ENCODE measurements around the gene SDF2. TPM values are rescaled to one million over a fixed set of nuclear protein-coding genes. Genes with fewer than 3 reads are reported as not detected.
"Not testable (repeated sequence)": the region's sequence is repeated elsewhere in the genome, so short reads cannot be mapped to it uniquely, and the experiment has no call there.

Gene SDF2
- total RNA-seq, 5 donors from 2014 or later (not counting 1 experiment from before 2014, with no cell fraction given), result 25.3 to 45.8 (median 43.9) TPM

DNA sequence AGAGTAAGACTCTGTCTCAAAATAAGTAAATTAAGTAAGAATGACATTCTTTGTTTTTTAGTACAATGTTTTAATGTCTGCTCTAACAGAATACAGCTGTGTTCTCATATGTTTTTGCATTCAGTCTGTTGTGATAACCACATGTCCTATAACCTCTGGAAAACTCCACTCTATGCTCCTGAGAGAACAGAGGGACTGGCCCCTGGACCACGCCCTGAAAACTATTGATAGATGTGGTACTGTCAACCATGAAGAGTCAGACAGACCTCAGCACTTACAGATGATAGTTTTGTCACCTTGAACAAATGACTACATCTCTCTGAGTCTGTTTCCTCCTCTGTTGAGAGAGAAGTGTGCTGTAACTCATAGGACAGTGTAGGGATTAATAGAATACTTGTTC lies 8.2 kb upstream of the SDF2 start:
- ATAC-seq (replicated peaks in 1 of 4) (no peak), DNase-seq (no peak)
- Mint-ChIP-seq H3K36me3 (peaks cover 60% of the 10 kb centered on the region), H3K27ac (no peak overlapping the region), H3K9me3 (no peaks in the 10 kb centered on the region), H3K4me1 (peaks cover 24 to 39% (median 26%) of the 10 kb centered on the region in 3 donors), H3K4me3 (no peak overlapping the region), H3K27me3 (no peaks in the 10 kb centered on the region)
- no peak overlapping the region for H3K4me3 ChIP-seq (ENCODE audit: control insufficient read depth in 1 of 2, extremely low read depth in 1 of 2, low read length in 1 of 2)
- ChIA-PET CTCF (interaction anchor here in 1 of 2 donors (0.6 kb wide), 1 partner anchor 23 kb away, joined by 3 read pairs; no protein-coding TSS in a partner anchor), POLR2A (no interaction called here)
- peaks cover 3 to 73% of the 10 kb centered on the region in 2 donors for H3K36me3 ChIP-seq (ENCODE audit: control insufficient read depth in 2 of 2, extremely low read depth in 1 of 2, insufficient read depth in 1 of 2, low read length in 1 of 2)
- no peaks in the 10 kb centered on the region for H3K27me3 ChIP-seq (replicated peaks in 1 of 2; ENCODE audit: control insufficient read depth in 2 of 2, extremely low read depth in 1 of 2, insufficient read depth in 2 of 2, low read length in 1 of 2)
- H3K9me3 ChIP-seq, result no peaks in the 10 kb centered on the region
- H3K27ac ChIP-seq (ENCODE audit: low read length), result no peak overlapping the region
- WGBS (ENCODE audit: insufficient coverage), result 100% methylated on average over 1 of the region's 1 CpG
- peaks cover under 1 to 17% of the 10 kb centered on the region in 2 experiments for H3K4me1 ChIP-seq (ENCODE audit: control insufficient read depth in 1 of 2, extremely low read depth in 1 of 2, insufficient read depth in 2 of 2, low read length in 2 of 2)

DNA sequence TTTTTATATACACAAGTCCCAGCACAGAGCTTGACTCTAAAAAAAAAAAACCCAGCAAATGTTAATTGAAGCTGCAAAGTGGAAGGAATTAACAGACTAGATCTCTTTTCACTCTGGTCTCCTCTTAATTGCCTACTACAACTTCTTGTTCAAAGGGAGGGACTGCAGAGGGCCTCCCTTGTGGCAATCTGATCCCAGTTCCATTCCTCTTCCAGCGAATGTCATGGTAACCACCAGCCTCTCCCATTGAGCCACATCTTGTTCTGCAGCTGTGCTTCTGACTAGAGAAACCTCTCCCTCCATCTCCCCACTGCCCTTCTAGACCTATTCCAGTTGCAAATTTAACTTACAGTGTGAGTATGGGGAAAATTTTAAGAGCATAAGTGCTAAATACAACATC lies 6.2 kb upstream of the SDF2 start:
- Histone ChIP-seq H3K36me3 (ENCODE audit: control insufficient read depth in 2 of 2, extremely low read depth in 1 of 2, insufficient read depth in 1 of 2, low read length in 1 of 2) (peaks cover 0 to 54% of the 10 kb centered on the region in 2 donors), H3K27ac (ENCODE audit: low read length) (no peak overlapping the region), H3K27me3 (replicated peaks in 1 of 2; ENCODE audit: control insufficient read depth in 2 of 2, extremely low read depth in 1 of 2, insufficient read depth in 2 of 2, low read length in 1 of 2) (no peaks in the 10 kb centered on the region), H3K4me1 (ENCODE audit: control insufficient read depth in 1 of 2, extremely low read depth in 1 of 2, insufficient read depth in 2 of 2, low read length in 2 of 2) (peaks cover 13 to 23% of the 10 kb centered on the region in 2 experiments), H3K4me3 (ENCODE audit: control insufficient read depth in 1 of 2, extremely low read depth in 1 of 2, low read length in 1 of 2) (no peak overlapping the region), H3K9me3 (no peaks in the 10 kb centered on the region)
- DNase-seq (no peak), ATAC-seq (replicated peaks in 1 of 4) (no peak)
- ChIA-PET POLR2A (interaction anchor here in 1 of 2 donors (1.1 kb wide), 1 partner anchor 23 kb away, joined by 3 read pairs; the partner anchor contains the start of gene BLTP2), CTCF (interaction anchor here in 1 of 2 donors (0.5 kb wide), 1 partner anchor 33 kb away, joined by 5 read pairs; no protein-coding TSS in a partner anchor)
- no peaks in the 10 kb centered on the region for H3K27me3 Mint-ChIP-seq
- H3K4me1 Mint-ChIP-seq, result peaks cover 44 to 59% (median 45%) of the 10 kb centered on the region in 3 donors
- WGBS (ENCODE audit: insufficient coverage), result 80% methylated on average over 1 of the region's 1 CpG
- peaks cover 44% of the 10 kb centered on the region for H3K36me3 Mint-ChIP-seq
- no peak overlapping the region for H3K27ac Mint-ChIP-seq
- H3K4me3 Mint-ChIP-seq, result no peak overlapping the region
- no peaks in the 10 kb centered on the region for H3K9me3 Mint-ChIP-seq

DNA sequence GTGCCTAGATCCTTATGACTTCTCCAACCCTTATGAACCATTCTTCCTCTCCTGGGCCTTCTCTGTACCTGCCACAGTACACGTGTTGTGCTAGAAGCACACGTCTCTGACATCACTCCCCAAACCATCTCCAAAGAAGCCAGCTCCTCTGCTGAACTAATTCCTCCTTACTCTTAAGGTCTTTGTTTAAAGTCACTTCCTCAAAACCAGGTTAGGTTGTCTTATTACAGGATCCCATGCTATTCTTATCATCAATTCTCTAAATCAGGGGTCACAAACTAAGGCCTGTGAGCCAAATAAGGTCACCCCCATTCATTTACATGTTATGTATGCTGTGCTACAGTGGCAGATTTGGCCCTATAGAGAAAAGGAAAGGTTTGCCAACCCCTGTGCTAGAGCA lies 4.3 kb upstream of the SDF2 start:
- Histone ChIP-seq H3K36me3 (ENCODE audit: control insufficient read depth in 2 of 2, extremely low read depth in 1 of 2, insufficient read depth in 1 of 2, low read length in 1 of 2) (peaks cover 0 to 36% of the 10 kb centered on the region in 2 donors), H3K27ac (ENCODE audit: low read length) (no peak overlapping the region), H3K9me3 (no peaks in the 10 kb centered on the region), H3K27me3 (replicated peaks in 1 of 2; ENCODE audit: control insufficient read depth in 2 of 2, extremely low read depth in 1 of 2, insufficient read depth in 2 of 2, low read length in 1 of 2) (no peaks in the 10 kb centered on the region), H3K4me3 (ENCODE audit: control insufficient read depth in 1 of 2, extremely low read depth in 1 of 2, low read length in 1 of 2) (no peak overlapping the region), H3K4me1 (ENCODE audit: control insufficient read depth in 1 of 2, extremely low read depth in 1 of 2, insufficient read depth in 2 of 2, low read length in 2 of 2) (peaks cover 22 to 34% of the 10 kb centered on the region in 2 experiments)
- DNase-seq, result no peak
- no peak for ATAC-seq (replicated peaks in 1 of 4)
- H3K27ac Mint-ChIP-seq, result no peak overlapping the region
- no peak overlapping the region for H3K4me3 Mint-ChIP-seq
- H3K4me1 Mint-ChIP-seq, result peaks cover 58 to 68% (median 60%) of the 10 kb centered on the region in 3 donors
- H3K36me3 Mint-ChIP-seq, result peaks cover 36% of the 10 kb centered on the region
- no peaks in the 10 kb centered on the region for H3K9me3 Mint-ChIP-seq
- CTCF ChIA-PET, result no interaction called here
- no peaks in the 10 kb centered on the region for H3K27me3 Mint-ChIP-seq
- 86% methylated on average over 2 of the region's 2 CpGs for WGBS (ENCODE audit: insufficient coverage)
- POLR2A ChIA-PET, result interaction anchor here in 1 of 2 donors (1.0 kb wide), 1 partner anchor 14 kb away, joined by 3 read pairs; no protein-coding TSS in a partner anchor

DNA sequence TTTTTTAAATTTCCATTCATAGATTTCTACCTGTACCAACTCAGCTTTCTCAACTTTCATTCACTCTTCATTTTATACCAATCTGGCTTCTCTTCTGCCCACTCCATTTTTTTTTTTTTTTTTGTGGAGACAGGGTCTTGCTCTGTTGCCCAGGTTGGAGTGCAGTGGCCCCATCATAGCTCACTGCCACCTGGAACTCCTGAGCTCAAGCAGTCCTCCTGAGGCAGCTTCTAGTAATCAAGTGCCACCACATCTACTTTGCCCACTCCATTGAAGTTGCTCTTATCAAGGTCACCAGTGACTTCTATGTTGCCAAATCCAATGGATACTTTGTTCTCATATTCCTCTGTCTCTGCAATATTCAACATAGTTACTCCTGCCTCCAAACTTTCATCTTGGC lies 2.0 kb upstream of the SDF2 start:
- H3K36me3 Mint-ChIP-seq, result peaks cover 26% of the 10 kb centered on the region
- Histone ChIP-seq H3K4me3 (ENCODE audit: control insufficient read depth in 1 of 2, extremely low read depth in 1 of 2, low read length in 1 of 2) (no peak overlapping the region), H3K9me3 (no peaks in the 10 kb centered on the region), H3K4me1 (ENCODE audit: control insufficient read depth in 1 of 2, extremely low read depth in 1 of 2, insufficient read depth in 2 of 2, low read length in 2 of 2) (peaks cover 30 to 43% of the 10 kb centered on the region in 2 experiments), H3K27me3 (replicated peaks in 1 of 2; ENCODE audit: control insufficient read depth in 2 of 2, extremely low read depth in 1 of 2, insufficient read depth in 2 of 2, low read length in 1 of 2) (no peaks in the 10 kb centered on the region), H3K36me3 (ENCODE audit: control insufficient read depth in 2 of 2, extremely low read depth in 1 of 2, insufficient read depth in 1 of 2, low read length in 1 of 2) (peaks cover 0 to 23% of the 10 kb centered on the region in 2 donors), H3K27ac (ENCODE audit: low read length) (no peak overlapping the region)
- no peaks in the 10 kb centered on the region for H3K9me3 Mint-ChIP-seq
- peak overlapping the region; percentile 93 to 100 (median 98) for H3K4me3 Mint-ChIP-seq
- POLR2A ChIA-PET, result no interaction called here
- H3K27ac Mint-ChIP-seq, result peak overlapping the region; percentile 36 to 100
- no peak for ATAC-seq (replicated peaks in 1 of 4)
- H3K4me1 Mint-ChIP-seq, result peaks cover 72 to 74% (median 73%) of the 10 kb centered on the region in 3 donors
- no peaks in the 10 kb centered on the region for H3K27me3 Mint-ChIP-seq
- CTCF ChIA-PET, result no interaction called here
- no peak for DNase-seq

DNA sequence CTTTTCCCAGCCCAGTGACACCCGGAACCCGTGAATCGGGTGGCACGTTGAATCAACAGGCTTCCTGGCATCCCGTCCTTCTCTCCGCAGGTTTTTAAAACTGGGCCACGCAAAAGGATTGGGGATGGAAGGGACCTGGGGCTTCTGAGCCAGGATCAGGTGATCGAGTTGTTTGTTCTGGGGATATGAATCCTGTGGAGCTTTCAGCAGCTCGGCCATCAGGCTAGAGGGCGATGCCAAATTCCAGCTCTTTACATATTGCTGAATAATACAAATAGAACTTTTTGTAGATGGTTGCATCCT lies 772 bp upstream of the SDF2 start:
- H3K9me3 ChIP-seq, result no peaks in the 10 kb centered on the region
- no peaks in the 10 kb centered on the region for H3K27me3 ChIP-seq (replicated peaks in 1 of 2; ENCODE audit: control insufficient read depth in 2 of 2, extremely low read depth in 1 of 2, insufficient read depth in 2 of 2, low read length in 1 of 2)
- ATAC-seq (replicated peaks in 1 of 4), result no peak
- H3K4me1 ChIP-seq (ENCODE audit: control insufficient read depth in 1 of 2, extremely low read depth in 1 of 2, insufficient read depth in 2 of 2, low read length in 2 of 2), result peaks cover 30 to 43% of the 10 kb centered on the region in 2 experiments
- H3K36me3 Mint-ChIP-seq, result peaks cover 22% of the 10 kb centered on the region
- WGBS (ENCODE audit: insufficient coverage), result 0% methylated on average over 7 of the region's 10 CpGs
- H3K9me3 Mint-ChIP-seq, result no peaks in the 10 kb centered on the region
- H3K27ac ChIP-seq (ENCODE audit: low read length), result peak overlapping the region; percentile 95
- H3K36me3 ChIP-seq (ENCODE audit: control insufficient read depth in 2 of 2, extremely low read depth in 1 of 2, insufficient read depth in 1 of 2, low read length in 1 of 2), result peaks cover 3 to 19% of the 10 kb centered on the region in 2 donors
- CTCF ChIA-PET, result interaction anchor here (0.6 to 3.7 kb wide), 10 partner anchors 9 to 91 kb away, joined by 3 to 63 read pairs (median 4); partner anchors contain the start of genes BLTP2 (in 1 of the 2) and RPL23A (in 1 of the 2)
- H3K4me1 Mint-ChIP-seq, result peaks cover 64 to 69% (median 64%) of the 10 kb centered on the region in 3 donors
- peak overlapping the region; percentile 100 for H3K27ac Mint-ChIP-seq
- no peaks in the 10 kb centered on the region for H3K27me3 Mint-ChIP-seq
- peak overlapping the region; percentile 93 to 100 (median 98) for H3K4me3 Mint-ChIP-seq
- DNase-seq, result no peak
- peak overlapping the region; percentile 80 to 88 for H3K4me3 ChIP-seq (ENCODE audit: control insufficient read depth in 1 of 2, extremely low read depth in 1 of 2, low read length in 1 of 2)
- POLR2A ChIA-PET, result interaction anchor here (0.6 to 1.8 kb wide), 9 partner anchors 9 to 1166 kb away, joined by 3 to 15 read pairs (median 4); partner anchors contain the start of genes BLTP2 (in 1 of the 2), IFT20 (in 1 of the 2), RPL23A (in 1 of the 2) and TNFAIP1 (in 1 of the 2)

DNA sequence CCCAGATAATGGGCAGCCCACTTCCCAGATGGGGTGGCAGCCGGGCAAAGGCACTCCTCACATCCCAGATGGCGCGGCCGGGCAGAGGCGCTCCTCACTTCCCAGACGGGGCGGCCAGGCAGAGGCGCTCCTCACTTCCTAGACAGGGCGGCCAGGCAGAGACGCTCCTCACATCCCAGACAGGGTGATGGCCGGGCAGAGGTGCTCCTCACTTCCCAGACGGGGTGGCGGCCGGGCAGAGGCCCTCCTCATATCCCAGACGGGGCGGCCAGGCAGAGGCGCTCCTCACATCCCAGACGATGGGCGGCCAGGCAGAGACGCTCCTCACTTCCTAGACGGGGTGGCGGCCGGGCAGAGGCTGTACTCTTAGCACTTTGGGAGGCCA lies 2.2 kb downstream of the SDF2 start:
- H3K27ac ChIP-seq (ENCODE audit: low read length); H3K27me3 ChIP-seq (replicated peaks in 1 of 2; ENCODE audit: control insufficient read depth in 2 of 2, extremely low read depth in 1 of 2, insufficient read depth in 2 of 2, low read length in 1 of 2); H3K9me3 Mint-ChIP-seq; H3K27ac Mint-ChIP-seq; DNase-seq; H3K4me3 ChIP-seq (ENCODE audit: control insufficient read depth in 1 of 2, extremely low read depth in 1 of 2, low read length in 1 of 2); ATAC-seq (replicated peaks in 1 of 4); H3K27me3 Mint-ChIP-seq; H3K9me3 ChIP-seq; CTCF ChIA-PET; POLR2A ChIA-PET: not testable (repeated sequence)
- Mint-ChIP-seq H3K36me3 (peaks cover 13% of the 10 kb centered on the region), H3K4me3 (peak overlapping the region in 2 of 3 donors; percentile 55 to 93), H3K4me1 (peaks cover 50 to 58% (median 55%) of the 10 kb centered on the region in 3 donors)
- peaks cover 3 to 19% of the 10 kb centered on the region in 2 donors for H3K36me3 ChIP-seq (ENCODE audit: control insufficient read depth in 2 of 2, extremely low read depth in 1 of 2, insufficient read depth in 1 of 2, low read length in 1 of 2)
- H3K4me1 ChIP-seq (ENCODE audit: control insufficient read depth in 1 of 2, extremely low read depth in 1 of 2, insufficient read depth in 2 of 2, low read length in 2 of 2), result peaks cover 26 to 30% of the 10 kb centered on the region in 2 experiments
- WGBS (ENCODE audit: insufficient coverage), result 97% methylated on average over 15 of the region's 23 CpGs

Measured in T-cell (primary cell).